Fibroblast of peridontal ligament (primary cell): ENCODE data around the gene PLA2G5.

Source experiments
- DNase-seq: peaks from one replicate; pipeline ENCODE4 v3.0.0-alpha.2; 2010; ENCODE audit errors: extremely low read depth

The PLA2G5 gene

GRCh38 chr1:20068722-20069121 lies 1.3 kb upstream of the PLA2G5 start:
- DNase-seq = no peak

- DNase-seq = no peak
Measured at GRCh38 chr1:20070357-20070756, 363 bp downstream of the PLA2G5 start.

GRCh38 chr1:20071416-20071815 lies 1.4 kb downstream of the PLA2G5 start:
- no peak for DNase-seq

- no peak for DNase-seq
Measured at GRCh38 chr1:20072771-20073170, 2.8 kb downstream of the PLA2G5 start.

- no peak for DNase-seq
Measured at GRCh38 chr1:20073256-20073655, 3.3 kb downstream of the PLA2G5 start.

GRCh38 chr1:20074055-20074724 lies 4.2 kb downstream of the PLA2G5 start:
- peak; percentile 18 for DNase-seq

- DNase-seq = no peak
Measured at GRCh38 chr1:20074725-20075171, 4.8 kb downstream of the PLA2G5 start.

GRCh38 chr1:20075345-20075744 lies 5.4 kb downstream of the PLA2G5 start:
- no peak for DNase-seq

- DNase-seq = no peak
Measured at GRCh38 chr1:20076223-20076622, 6.2 kb downstream of the PLA2G5 start.

- DNase-seq = no peak
Measured at GRCh38 chr1:20076710-20077461, 6.9 kb downstream of the PLA2G5 start.

GRCh38 chr1:20078171-20078651 lies 8.2 kb downstream of the PLA2G5 start:
- no peak for DNase-seq

- no peak for DNase-seq
Measured at GRCh38 chr1:20078711-20079110, 8.7 kb downstream of the PLA2G5 start.

GRCh38 chr1:20079661-20080305 lies 9.8 kb downstream of the PLA2G5 start:
- DNase-seq = no peak

- DNase-seq = no peak
Measured at GRCh38 chr1:20080441-20081352, 10.7 kb downstream of the PLA2G5 start.

GRCh38 chr1:20081353-20081810 lies 11.4 kb downstream of the PLA2G5 start:
- no peak for DNase-seq

GRCh38 chr1:20082772-20083171 lies 12.8 kb downstream of the PLA2G5 start:
- DNase-seq = no peak

GRCh38 chr1:20083178-20083944 lies 13.4 kb downstream of the PLA2G5 start:
- DNase-seq = no peak

GRCh38 chr1:20086800-20087199 lies 16.8 kb downstream of the PLA2G5 start:
- DNase-seq = no peak

GRCh38 chr1:20087668-20088067 lies 17.7 kb downstream of the PLA2G5 start:
- DNase-seq = no peak

- DNase-seq = no peak
Measured at GRCh38 chr1:20089328-20090077, 19.5 kb downstream of the PLA2G5 start.
